C1 segment of cervical spinal cord (tissue), 14 donors: ENCODE measurements around the gene TRMT61B.

Source experiments
- DNase-seq, 14 donors: peaks; one replicate each; lab custom pipeline; 2025; lab: John Stamatoyannopoulos, UW

Gene TRMT61B

DNA sequence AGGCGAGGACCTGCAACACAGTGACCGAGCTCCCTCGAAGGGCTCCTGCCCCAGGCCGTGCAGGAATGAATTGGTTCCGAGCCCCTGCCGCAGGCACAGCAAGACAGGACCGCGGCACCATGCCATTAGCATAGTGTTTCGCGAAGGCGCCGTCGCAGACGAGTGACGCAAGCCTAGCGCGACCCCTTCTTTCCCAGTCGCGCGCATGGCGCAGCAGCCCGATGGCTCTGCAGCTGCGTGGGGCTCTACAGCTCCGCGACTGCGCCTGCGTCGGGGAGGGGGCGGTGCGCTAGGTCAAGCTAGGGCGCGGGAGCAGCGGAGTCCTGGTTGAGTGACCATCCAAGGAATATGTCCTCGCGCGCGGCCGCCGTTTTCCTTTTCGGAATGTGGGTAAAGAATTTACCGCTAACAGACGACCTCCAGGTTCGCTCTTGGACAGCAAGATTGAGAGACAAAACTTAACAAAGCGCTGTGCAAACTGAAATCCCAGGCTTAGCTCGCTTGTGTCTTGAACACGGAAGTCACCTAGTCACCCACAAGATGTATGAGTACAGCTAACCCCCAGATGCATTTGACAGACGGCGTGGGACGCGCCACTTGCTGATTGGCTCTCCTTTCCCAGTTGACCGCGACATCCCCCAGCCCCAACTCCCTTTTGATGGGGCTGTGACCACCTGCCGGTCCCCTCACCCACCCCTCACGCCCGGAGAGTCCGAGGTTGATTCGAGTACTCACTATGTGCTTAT lies at the start of gene TRMT61B:
TSS of gene TRMT61B (minus strand) at position 164 of the 746 bp plus-strand sequence. CDS start at position 132, 32 bp downstream.
- DNase-seq, result peak; percentile 69 to 97 (median 92)

DNA sequence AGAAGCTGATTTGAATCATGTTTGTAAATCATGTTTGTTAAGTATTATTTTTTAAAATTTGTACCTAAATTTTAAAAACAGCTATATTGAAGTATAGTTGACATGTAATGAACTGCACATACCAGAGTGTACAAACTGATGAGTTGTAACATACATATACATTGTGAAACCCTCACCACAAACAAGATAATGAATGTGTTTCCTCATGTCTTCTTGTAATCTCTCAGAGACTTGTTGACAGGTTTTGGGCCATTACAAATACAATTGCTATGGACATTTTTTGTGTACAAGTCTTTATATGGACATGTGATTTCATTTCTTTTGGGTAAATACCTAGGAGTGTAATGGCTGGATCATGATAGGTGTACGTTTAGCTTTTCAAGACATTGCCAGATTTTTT lies 45.8 kb upstream of the TRMT61B start:
- DNase-seq, result no peak

DNA sequence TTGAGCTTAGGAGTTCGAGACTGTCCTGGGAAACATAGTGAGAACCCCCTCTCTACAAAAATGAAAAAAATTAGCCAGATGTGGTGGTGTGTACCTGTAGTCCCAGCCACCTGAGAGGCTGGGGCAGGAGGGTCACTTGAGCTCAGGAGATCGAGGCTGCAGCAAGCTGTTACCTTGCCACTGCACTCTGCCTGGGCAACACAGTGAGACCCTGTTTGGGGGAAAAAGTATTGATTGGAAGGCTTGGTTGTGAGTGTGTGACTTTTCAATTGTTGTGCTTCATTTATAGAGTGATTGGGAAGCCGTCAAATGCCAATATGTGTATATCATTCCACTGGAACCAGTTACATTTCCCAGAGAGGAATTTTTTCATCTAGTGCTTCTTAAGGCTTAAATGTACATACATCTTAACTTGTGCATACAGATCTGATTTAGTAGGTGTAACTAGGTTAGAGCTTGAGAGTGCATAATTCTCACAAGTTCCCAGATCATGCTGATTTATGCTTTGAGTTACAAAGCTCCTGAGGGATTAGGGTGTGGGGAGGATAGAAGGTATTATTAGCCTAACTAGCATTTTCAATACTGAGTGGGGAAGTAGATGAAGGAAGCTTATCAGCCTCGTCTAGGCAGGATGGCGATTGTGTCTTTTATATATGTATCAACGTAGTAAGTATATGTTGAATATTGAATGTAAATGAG lies 39.7 kb upstream of the TRMT61B start:
- DNase-seq, result no peak

DNA sequence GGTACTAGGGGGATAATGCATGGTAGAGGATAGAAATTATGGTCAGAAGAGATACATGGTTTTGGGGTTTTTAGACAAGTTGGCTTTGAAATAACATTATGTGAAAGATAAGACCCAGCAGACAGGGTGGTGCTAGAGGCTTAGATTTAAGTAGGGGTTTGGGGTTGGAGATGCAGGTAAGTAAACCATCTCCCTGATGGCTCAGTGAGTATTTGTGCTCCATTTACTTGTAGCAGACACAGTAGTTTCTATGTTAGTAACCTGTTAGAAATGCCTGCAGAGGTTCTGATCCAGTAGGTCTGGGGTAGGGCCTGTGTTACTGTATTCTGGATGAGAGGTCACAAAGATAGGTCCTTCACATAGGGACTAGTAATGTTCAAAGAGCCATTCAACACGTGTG lies 38.1 kb upstream of the TRMT61B start:
- no peak for DNase-seq

DNA sequence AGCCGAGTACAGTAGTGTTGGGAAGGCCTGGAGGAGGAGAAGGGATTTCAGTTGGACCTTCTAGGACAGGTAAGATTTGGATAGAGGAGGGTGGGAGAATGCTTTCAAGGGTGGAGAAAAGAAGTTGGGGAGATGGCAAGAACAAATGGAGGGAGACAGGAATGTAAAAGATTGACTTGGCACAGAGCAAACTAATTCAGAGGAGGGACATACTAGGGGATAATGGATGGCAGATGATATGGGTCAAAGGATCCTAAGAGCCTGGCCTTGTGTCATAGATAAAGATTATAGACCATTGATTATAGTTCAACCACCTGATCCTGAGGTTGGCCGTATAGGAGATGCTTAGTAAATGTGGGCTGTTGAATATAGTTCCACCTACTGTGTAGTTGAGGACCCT lies 36.7 kb upstream of the TRMT61B start:
- DNase-seq, result no peak

DNA sequence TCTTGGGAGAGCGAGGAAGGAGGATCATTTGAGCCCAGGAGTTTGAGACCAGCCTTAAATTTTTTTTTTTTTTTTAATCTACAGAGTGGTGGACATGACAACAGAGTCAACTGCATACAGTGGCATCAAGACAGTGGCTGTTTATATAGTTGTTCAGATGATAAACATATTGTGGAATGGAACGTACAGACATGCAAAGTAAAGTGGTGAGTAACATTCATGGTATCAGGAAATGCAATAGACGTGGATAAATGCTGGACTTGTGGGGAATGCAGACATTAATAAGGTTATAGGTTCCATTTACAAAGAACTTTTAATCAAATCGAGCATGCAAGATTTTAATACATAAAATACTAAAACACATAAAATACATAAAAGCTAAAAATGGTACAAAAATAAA lies 36.3 kb upstream of the TRMT61B start:
- DNase-seq, result no peak

DNA sequence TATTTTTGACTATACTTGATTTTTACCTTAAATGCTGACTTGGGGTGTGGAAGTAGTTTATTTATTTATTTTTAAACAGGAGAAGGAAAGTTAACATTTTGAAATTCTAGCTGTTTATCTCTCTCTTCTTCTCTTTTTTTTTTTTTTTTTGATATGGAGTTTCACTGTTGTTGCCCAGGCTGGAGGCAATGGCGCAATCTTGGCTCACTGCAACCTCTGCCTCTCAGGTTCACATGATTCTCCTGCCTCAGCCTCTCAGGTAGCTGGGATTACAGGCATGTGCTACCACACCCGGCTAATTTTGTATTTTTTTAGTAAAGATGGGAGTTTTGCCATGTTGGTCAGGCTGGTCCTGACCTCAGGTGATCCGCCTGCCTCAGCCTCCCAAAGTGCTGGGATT lies 35.4 kb upstream of the TRMT61B start:
- DNase-seq, result no peak

DNA sequence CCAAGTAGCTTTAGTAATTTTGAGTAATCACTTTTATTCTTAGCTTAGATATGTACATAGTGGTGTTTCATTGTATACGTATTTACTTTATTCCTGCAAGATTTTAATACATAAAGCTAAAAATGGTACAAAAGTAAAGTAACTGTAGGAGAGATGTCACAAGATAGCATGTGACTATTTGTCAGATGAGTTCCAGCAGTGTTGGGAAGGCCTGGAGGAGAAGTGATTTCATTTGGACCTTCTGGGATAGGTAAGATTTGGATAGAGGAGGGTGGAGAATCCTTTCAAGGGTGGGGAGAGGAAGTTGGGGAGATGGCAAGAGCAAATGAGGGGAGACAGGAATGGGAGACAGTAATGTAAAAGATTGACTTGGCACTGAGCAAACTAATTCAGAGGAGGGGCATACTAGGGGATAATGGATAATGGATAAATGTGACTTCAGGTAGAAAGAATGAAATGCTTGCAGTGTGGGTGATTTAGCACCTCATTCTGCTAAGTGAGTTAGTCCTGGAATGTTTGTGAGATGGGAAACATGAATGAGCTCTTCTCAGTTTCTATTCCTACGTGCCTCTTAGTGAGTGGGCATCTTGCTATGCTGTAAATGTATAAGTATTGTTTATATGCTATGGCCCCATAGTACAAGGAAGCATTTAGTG lies 34.8 kb upstream of the TRMT61B start:
- DNase-seq, result no peak

DNA sequence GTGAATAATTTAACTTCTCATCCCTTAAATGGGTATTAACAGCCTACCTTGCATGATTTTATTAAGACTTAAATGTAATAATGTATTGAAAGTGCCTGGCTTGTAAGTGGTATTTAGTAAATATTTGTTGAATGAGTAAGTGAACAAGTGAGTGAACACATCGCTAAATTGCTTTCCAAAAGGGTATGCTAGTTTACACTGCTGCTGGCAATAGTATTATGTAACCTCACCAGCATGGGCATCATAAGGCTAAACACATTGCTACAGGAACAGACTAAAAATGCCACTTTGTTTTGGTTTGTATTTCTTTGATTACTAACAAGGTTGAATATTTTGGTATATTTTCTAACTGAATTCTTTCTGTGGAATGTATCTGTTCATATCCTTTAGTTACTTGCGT lies 34.2 kb upstream of the TRMT61B start:
- DNase-seq, result no peak

DNA sequence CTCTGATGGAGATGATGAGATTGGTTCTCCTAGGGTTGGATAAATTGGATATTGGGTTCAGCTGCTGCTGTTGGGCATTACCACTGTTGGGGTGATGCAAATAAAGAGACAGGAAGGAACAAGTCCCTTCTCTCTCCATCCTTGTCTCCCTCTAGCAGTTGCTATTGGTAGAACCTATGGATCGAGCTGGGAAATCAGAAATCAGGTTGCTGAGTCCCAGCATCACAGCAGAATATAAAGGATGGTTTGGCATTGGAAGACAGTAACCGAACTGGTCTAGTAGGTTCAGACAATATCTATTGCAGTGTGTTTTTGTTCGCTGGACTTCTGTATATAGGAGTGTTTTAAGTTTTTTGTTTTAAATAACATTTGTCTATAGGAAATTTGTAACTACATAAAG lies 32.5 kb upstream of the TRMT61B start:
- DNase-seq, result no peak

DNA sequence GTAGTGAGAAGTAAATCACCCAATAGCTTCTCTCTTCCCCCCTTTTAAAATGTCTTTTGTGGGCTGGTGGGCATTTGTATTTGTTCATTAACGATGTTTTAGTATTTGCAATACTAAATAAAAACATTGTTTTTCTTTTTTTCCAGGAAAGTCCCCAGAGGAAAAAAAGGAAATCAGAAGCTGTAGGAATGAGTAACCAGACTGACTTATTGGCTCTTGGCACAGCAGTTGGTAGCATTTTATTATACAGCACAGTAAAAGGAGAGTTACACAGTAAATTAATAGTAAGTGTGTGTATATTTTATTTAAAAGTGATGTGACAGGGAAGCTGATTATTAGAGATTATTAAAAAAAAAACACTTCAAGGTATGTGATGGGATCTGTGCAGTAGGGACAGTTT lies 31.7 kb upstream of the TRMT61B start:
- no peak for DNase-seq

DNA sequence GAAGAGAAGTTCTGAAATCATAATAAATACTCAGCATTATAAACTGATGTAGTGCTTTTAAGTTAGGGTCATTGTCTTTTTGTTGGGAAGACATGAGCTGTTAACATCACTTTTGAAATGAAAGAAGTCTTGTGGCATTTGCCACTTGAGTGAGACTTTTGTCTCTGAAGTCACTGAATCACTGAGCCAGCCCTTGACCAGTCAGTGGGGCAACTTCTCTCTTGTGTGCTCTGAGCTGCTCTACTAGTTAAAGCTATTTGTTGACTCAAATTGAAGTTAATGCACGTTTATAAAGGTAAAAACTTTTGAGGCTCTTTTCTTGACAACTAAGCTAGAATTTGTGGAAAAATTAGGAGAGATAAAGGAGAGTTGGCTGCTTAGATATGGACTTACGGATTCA lies 31.1 kb upstream of the TRMT61B start:
- no peak for DNase-seq

DNA sequence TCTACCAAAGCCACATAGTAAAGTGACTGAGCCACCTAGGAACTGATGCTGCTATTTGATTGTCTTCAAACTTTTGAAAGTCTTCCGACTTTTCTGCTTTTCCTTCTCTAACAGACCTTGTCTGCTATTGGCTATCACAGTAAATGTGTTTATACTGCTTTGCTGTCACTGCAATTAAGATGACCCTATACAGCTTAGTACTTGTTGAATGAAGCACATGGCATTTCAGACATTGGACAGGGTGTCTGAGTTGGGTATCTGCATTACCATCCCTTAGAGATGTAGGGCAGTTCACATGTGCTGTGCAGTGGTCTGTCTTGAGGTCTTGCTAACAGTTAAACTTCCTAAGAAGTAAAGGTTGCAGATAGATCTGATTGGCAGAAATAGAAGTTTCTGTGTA lies 27.9 kb upstream of the TRMT61B start:
- DNase-seq, result no peak

DNA sequence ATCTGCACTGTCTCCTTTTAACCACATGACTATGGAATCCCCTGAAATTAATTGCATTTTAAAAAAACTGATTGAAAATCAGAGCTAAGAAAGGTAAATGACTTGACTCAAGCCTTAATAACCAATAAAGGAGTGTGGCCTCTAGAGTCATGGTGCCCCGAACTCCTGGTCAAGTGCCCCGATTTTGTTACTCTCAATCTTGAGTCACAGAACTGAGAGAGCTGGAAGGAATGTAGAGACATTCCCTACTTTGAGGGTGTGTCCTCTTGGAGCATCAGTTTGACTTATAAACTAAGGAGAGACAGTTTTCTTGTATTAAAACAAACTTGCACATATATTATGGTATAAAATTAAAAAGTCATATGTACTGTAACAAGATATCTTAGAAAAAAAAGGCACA lies 26.8 kb upstream of the TRMT61B start:
- DNase-seq, result no peak

DNA sequence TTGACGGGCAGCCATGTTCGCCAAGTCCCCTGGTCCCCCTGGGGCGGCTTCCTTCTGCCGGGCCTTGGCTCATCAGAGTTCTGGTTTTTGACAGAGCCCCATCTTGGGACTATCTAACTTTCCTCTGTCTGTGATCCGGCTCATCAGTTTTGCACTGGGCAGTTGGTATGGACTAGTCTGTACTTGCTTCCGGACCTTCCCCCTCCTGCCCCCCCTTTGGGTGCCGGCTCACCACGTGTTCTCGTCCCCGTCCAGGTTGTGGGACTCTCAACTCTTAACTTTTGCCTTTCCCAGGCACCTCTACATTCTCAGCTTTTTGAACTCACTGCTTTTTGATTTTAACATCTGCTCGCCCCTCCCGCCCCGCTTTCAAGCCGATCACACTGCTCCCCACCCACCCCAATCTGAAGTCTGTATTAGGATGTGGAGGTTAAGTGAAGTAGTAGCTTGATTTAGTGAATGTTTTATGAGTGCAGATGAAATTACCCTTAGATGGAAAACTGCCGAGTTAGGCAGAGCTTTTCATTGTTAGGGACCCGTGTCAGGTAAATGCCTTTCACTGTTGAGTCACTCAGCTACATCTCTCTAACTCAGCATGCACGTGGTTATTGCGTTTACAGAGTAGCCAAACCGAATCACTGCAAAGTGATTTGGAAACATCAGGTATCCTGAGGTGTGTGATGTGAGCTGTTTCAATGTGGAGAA lies 25.2 kb upstream of the TRMT61B start:
- DNase-seq, result peak in 6 of 14 donors; percentile 13 to 43 (median 24)

DNA sequence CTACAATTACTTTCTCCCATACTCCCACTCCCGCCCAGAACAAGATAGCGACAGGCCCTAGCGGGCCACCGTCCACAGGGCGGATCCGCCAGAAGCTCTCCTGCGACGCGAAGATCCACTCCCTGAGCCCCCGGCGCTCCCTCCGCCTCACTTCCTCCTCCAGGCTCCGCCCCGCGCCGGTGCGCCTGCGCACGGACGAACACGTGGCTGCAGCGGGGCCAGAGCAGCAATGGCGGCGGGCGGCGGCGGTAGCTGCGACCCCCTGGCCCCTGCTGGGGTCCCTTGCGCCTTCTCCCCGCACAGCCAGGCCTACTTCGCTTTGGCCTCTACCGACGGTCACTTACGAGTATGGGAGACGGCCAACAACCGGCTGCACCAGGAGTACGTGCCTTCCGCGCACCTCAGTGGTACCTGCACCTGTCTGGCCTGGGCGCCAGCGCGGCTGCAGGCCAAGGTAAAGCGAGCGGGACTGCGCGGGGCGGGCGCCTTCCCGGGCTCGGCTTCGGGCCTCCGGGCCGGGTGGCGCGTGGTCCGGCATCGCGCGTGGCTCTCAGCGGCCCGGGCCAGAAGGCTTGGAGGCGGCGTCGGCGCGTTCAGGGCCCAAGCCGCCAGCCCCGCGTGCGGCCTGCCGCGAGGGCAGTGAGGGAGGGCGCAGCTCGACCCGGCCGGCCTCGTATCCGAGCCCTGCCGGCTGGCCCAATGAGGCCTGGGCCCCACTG lies 24.5 kb upstream of the TRMT61B start, which contains the start of gene WDR43:
TSS of gene WDR43 (plus strand) at position 198 of the 719 bp plus-strand sequence. CDS start at position 230, 32 bp downstream.
- peak; percentile 65 to 98 (median 94) for DNase-seq

DNA sequence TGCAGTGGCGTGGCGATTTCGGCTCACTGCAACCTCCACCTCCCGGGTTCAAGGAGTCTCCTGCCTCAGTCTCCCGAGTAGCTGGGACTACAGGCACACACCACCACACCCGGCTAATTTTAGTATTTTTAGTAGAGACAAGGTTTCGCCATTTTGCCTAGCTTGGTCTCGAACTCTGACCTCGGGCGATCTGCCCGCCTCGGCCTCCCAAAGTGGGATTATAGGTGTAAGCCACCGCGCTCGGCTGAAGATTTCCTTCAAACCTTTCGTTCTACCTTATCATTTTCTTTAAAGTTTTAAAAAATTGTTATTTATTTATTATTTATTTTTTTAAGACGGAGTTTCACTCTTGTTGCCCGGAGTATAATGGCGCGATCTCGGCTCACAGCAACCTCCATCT lies 23.4 kb upstream of the TRMT61B start:
- DNase-seq, result no peak

DNA sequence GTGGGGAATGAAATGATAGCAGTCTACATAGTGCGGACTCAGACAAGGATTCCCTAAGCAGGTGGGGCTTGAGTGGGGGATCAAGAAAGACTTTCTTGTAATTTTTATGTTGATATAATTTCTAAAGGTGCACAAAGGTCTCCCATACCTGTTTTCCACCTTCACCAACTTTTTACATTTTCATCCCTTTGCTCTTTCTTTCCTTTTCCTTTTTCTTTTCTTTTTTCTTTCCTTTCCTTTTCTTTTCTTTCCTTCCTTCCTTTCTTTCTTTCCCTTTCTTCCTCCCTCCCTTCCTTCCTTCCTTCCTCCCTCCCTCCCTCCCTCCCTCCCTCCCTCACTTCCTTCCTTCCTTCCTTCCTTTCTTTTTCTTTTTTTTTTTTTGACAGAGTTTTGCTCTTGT lies 10.1 kb upstream of the TRMT61B start:
- DNase-seq, result no peak

DNA sequence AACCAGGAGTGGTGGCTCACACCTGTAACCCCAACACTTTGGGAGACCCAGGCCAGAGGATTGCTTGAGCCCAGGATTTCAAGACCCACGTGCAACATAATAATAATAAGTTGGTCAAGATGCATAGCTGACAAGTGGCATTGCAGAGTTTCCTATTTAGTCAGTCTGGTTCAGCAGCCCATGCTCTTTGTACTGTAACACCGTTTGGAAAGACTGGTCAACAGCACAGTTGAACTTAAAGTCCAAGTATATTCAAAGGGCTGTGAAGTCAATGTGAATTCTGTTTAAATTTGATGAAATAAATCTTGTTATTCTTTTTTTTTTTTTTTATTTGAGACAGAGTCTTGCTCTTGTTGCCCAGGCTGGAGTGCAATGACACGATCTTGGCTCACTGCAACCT lies 1.5 kb upstream of the TRMT61B start:
- DNase-seq, result no peak

DNA sequence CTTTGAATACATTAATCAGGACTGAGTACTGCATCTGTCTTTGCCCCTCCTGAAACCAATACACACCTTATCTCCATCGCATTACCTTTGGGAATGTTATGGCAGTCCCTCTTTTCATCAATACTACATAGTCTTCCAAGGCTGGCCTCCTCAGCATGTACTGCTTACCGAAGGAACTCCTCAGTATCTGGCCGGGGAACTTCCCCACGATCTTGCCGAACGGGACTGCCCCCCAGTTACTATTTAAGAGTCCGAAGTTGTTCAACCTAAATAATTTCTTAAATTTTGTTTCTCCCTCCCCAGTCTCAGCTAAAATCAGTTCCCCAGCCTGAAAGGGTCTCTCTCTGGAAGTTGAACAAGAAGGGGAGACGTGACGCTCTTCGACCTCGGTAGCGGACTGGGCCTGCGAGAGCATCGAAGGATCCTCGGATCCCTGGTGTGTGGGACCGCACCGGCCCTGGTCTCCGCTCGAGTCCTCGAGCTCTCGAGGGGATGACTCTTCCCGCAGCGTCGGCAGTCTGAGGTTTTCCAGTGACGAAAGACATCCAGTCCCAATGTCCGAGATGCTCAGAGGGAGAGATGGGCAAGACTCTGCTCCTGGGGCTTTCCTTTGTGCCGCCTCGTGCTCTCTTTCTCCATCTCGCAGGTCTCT lies 489 bp downstream of the TRMT61B start:
- DNase-seq, result no peak

DNA sequence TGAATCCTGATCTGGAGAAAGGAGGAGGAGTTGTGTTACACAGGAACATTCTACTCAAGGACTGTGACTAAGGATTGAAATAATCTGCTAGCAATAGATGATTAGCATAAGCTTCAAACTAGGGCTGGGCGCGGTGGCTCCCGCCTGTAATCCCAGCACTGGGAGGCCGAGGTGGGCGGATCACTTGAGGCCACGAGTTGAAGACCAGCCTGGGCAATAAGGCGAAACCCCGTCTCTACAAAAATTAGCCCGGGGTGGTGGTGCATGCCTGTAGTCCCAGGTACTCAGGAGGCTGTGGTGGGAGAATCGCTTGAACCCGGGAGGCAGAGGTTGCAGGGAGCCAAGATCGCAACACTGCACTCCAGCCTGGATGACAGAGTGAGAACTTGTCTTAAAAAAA lies 1.5 kb downstream of the TRMT61B start:
- no peak for DNase-seq
